Esophagus squamous epithelium (tissue), 4 donors: ENCODE results near the gene OCA2.

ENCODE experiments used
- POLR2A ChIP-seq, 4 donors: fragments of 450-650 bp; IDR thresholded peaks; one replicate each; pipeline ENCODE4 v1.6.1; 2017; ENCODE audit warnings: antibody characterized with exemption in 4 of 4, mild to moderate bottlenecking in 4 of 4, moderate library complexity in 3 of 4
- TF ChIP-seq, protein P1 (sequence below), 6 experiments: fragments of 450-650 bp in 4 of 6; fragments of 200-600 bp in 2 of 6; sonication (generic) in 2 of 6; IDR thresholded peaks; one replicate each; pipeline ENCODE4 v1.5.1; 2016 to 2019; ENCODE audit warnings: antibody characterized with exemption in 6 of 6, mild to moderate bottlenecking in 4 of 6, moderate library complexity in 4 of 6

GRCh38 chr15:28096411-28096669 is 2.8 kb downstream of the OCA2 start:
- TF ChIP-seq, protein P1, sequence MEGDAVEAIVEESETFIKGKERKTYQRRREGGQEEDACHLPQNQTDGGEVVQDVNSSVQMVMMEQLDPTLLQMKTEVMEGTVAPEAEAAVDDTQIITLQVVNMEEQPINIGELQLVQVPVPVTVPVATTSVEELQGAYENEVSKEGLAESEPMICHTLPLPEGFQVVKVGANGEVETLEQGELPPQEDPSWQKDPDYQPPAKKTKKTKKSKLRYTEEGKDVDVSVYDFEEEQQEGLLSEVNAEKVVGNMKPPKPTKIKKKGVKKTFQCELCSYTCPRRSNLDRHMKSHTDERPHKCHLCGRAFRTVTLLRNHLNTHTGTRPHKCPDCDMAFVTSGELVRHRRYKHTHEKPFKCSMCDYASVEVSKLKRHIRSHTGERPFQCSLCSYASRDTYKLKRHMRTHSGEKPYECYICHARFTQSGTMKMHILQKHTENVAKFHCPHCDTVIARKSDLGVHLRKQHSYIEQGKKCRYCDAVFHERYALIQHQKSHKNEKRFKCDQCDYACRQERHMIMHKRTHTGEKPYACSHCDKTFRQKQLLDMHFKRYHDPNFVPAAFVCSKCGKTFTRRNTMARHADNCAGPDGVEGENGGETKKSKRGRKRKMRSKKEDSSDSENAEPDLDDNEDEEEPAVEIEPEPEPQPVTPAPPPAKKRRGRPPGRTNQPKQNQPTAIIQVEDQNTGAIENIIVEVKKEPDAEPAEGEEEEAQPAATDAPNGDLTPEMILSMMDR (IDR thresholded peaks at IDR 0.05), result no peak
- no peak for TF ChIP-seq POLR2A (IDR thresholded peaks at IDR 0.05)
